DOHH2 (cell line): ENCODE results near the gene ELFN1.

Experiments used
- EZH2phosphoT487 ChIP-seq: fragments of 200-600 bp; sonication (generic); IDR thresholded peaks from 2 replicates; pipeline ENCODE4 v1.6.1; 2017; ENCODE audit warnings: borderline replicate concordance, mild to moderate bottlenecking, antibody characterized with exemption, low read length, moderate library complexity, mixed read lengths
- TF ChIP-seq, protein P1 (sequence below): fragments of 200-600 bp; sonication (generic); IDR thresholded peaks from one replicate; pipeline ENCODE4 v1.5.1; 2014; ENCODE audit warnings: antibody characterized with exemption, mild to moderate bottlenecking, low read depth, low read length; ENCODE audit not compliant: poor library complexity, severe bottlenecking

DNA sequence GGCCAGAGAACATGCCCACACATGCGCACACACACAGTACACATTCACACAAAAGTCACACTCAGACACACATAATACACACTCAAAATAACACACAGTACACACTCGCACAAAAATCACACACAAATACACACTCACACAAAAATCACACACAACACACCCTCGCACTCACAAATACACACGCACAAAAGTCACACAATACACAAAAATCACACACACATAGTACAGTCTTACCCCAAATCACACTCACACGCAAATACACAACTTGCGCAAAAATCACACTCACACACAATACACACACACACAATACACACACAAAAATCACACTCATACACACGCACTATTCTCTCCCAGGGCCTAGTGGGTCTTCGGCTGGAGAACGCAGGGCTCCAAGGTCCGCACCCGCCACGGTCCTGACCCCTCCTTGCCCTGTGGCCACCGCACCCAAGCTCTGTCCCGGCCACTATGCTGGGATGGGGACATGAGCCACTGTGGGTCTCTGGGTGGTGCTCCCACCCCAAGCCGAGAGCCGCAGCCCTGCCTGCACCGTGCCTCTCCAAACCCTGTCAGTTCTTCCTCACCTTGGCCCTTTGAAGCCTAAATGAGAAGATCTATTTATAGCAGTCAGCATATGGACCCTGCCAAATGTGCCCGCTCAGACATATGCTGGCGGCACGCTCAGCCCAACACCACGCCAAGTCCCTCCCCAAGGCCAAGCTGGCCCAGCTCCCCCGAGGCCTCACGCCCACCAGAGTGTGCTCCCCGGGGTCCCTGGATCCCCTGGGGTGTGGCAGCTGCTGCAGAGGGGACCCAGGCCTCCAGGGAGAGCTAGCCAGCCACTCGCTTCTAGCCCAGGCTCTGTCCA lies 55.9 kb downstream of the ELFN1 start:
- TF ChIP-seq, protein P1, sequence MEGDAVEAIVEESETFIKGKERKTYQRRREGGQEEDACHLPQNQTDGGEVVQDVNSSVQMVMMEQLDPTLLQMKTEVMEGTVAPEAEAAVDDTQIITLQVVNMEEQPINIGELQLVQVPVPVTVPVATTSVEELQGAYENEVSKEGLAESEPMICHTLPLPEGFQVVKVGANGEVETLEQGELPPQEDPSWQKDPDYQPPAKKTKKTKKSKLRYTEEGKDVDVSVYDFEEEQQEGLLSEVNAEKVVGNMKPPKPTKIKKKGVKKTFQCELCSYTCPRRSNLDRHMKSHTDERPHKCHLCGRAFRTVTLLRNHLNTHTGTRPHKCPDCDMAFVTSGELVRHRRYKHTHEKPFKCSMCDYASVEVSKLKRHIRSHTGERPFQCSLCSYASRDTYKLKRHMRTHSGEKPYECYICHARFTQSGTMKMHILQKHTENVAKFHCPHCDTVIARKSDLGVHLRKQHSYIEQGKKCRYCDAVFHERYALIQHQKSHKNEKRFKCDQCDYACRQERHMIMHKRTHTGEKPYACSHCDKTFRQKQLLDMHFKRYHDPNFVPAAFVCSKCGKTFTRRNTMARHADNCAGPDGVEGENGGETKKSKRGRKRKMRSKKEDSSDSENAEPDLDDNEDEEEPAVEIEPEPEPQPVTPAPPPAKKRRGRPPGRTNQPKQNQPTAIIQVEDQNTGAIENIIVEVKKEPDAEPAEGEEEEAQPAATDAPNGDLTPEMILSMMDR, result no peak
- no peak for TF ChIP-seq EZH2phosphoT487
